Measurements from ENCODE around the gene PRPH.
"Not testable (repeated sequence)": the region's sequence is repeated elsewhere in the genome, so short reads cannot be mapped to it uniquely, and the experiment has no call there.

The PRPH gene

GRCh38 chr12:49264873-49265792, 29.8 kb upstream of the PRPH start, which contains the start of gene TUBA1C:
TSS of gene TUBA1C (plus strand) at chr12:49265082. CDS start at chr12:49265182, 100 bp downstream.
- peaks cover 30% of the 10 kb centered on the region for H3K4me1 Mint-ChIP-seq
- ATAC-seq (replicated peaks; ENCODE audit: extremely low read depth, poor library complexity, severe bottlenecking): peak; percentile 91
- peaks cover 25% of the 10 kb centered on the region for H3K36me3 Mint-ChIP-seq (ENCODE audit: insufficient read depth)
- peak; percentile 67 to 76 for DNase-seq (ENCODE audit: low spot score in 2 of 2)
- H3K4me3 Mint-ChIP-seq: peak within 1 kb of the TSS; percentile 85
- no peaks in the 10 kb centered on the region for H3K27me3 Mint-ChIP-seq
- no peaks in the 10 kb centered on the region for H3K9me3 Mint-ChIP-seq
- H3K27ac Mint-ChIP-seq (ENCODE audit: low read depth): peak within 1 kb of the TSS; percentile 92

- not testable (repeated sequence) for H3K27ac Mint-ChIP-seq (ENCODE audit: low read depth); DNase-seq (ENCODE audit: low spot score in 2 of 2); H3K9me3 Mint-ChIP-seq; H3K27me3 Mint-ChIP-seq; ATAC-seq (replicated peaks; ENCODE audit: extremely low read depth, poor library complexity, severe bottlenecking); H3K4me3 Mint-ChIP-seq
- Mint-ChIP-seq H3K36me3 (ENCODE audit: insufficient read depth) (peaks cover 34% of the 10 kb centered on the region), H3K4me1 (peaks cover 21% of the 10 kb centered on the region)
Observed at GRCh38 chr12:49269191-49269590, 25.8 kb upstream of the PRPH start.

DNA sequence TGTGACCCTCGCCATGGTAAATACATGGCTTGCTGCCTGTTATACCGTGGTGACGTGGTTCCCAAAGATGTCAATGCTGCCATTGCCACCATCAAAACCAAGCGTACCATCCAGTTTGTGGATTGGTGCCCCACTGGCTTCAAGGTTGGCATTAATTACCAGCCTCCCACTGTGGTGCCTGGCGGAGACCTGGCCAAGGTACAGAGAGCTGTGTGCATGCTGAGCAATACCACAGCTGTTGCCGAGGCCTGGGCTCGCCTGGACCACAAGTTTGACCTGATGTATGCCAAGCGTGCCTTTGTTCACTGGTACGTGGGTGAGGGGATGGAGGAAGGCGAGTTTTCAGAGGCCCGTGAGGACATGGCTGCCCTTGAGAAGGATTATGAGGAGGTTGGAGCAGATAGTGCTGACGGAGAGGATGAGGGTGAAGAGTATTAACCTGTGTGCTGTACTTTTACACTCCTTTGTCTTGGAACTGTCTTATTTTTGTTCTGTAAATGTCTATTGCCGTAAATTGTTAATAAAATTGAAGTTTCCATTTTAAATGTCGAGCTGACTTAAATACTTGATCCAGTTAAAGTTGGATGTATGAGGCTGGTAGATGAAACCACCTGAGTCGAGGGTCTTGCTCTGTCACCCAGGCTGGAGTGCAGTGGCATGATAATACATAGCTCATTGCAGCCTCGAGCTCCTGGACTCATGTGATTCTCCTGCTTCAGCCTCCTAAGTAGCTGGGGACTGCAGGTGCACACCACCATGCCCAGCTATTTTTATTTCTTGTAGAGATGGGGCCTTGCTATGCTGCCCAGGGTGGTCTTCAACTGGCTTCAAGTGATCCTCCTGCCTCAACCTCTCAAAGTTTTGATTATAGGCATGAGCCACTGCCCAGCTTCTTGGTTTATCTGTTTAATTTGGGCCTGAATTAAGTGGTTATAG, 21.9 kb upstream of the PRPH start:
- ATAC-seq (replicated peaks; ENCODE audit: extremely low read depth, poor library complexity, severe bottlenecking): no peak
- peaks cover 6% of the 10 kb centered on the region for H3K4me1 Mint-ChIP-seq
- H3K36me3 Mint-ChIP-seq (ENCODE audit: insufficient read depth): peaks cover 26% of the 10 kb centered on the region
- H3K27ac Mint-ChIP-seq (ENCODE audit: low read depth): no peak overlapping the region
- no peaks in the 10 kb centered on the region for H3K9me3 Mint-ChIP-seq
- H3K27me3 Mint-ChIP-seq: no peaks in the 10 kb centered on the region
- no peak for DNase-seq (ENCODE audit: low spot score in 2 of 2)
- H3K4me3 Mint-ChIP-seq: no peak overlapping the region

DNA sequence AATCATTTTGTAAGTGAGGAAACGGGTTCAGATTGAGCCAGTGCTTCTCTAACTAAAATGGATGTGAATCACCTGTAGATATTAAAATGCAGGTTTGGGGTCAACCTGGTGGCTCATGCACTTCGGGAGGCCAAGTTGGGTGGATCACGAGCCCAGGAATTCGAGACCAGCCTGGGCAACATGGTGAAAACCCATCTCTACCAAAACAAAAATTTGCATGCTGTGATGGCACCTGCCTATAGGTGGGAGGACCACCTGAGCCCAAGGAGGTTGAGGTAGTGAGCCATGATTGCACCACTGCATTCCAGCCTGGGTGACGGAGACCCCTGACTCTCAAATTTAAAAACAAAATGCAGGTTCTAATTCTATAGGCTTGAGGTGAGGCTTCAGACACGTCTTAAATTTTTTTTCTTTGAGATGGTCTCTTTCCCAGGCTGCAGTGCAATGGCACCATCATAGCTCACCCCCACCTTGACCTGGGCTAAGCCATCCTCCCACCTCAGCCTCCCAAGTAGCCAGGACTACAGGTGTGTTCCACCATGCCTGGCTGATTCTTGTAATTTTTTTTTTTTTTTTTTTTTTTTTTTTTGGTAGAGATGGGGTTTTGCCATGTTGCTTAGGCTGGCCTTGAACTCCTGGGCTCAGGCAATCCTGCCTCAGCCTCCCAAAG, 21.1 kb upstream of the PRPH start:
- peaks cover under 1% of the 10 kb centered on the region for H3K4me1 Mint-ChIP-seq
- no peak for ATAC-seq (replicated peaks; ENCODE audit: extremely low read depth, poor library complexity, severe bottlenecking)
- H3K4me3 Mint-ChIP-seq: no peak overlapping the region
- no peak for DNase-seq (ENCODE audit: low spot score in 2 of 2)
- H3K27ac Mint-ChIP-seq (ENCODE audit: low read depth): no peak overlapping the region
- no peaks in the 10 kb centered on the region for H3K9me3 Mint-ChIP-seq
- H3K27me3 Mint-ChIP-seq: peaks cover under 1% of the 10 kb centered on the region
- peaks cover 26% of the 10 kb centered on the region for H3K36me3 Mint-ChIP-seq (ENCODE audit: insufficient read depth)

- Mint-ChIP-seq H3K27ac (ENCODE audit: low read depth) (no peak overlapping the region), H3K9me3 (no peaks in the 10 kb centered on the region), H3K27me3 (peaks cover 7% of the 10 kb centered on the region), H3K4me3 (no peak overlapping the region), H3K4me1 (no peaks in the 10 kb centered on the region), H3K36me3 (ENCODE audit: insufficient read depth) (peaks cover 26% of the 10 kb centered on the region)
- ATAC-seq (replicated peaks; ENCODE audit: extremely low read depth, poor library complexity, severe bottlenecking): no peak
- no peak for DNase-seq (ENCODE audit: low spot score in 2 of 2)
Observed at GRCh38 chr12:49274396-49275069, 20.4 kb upstream of the PRPH start.

DNA sequence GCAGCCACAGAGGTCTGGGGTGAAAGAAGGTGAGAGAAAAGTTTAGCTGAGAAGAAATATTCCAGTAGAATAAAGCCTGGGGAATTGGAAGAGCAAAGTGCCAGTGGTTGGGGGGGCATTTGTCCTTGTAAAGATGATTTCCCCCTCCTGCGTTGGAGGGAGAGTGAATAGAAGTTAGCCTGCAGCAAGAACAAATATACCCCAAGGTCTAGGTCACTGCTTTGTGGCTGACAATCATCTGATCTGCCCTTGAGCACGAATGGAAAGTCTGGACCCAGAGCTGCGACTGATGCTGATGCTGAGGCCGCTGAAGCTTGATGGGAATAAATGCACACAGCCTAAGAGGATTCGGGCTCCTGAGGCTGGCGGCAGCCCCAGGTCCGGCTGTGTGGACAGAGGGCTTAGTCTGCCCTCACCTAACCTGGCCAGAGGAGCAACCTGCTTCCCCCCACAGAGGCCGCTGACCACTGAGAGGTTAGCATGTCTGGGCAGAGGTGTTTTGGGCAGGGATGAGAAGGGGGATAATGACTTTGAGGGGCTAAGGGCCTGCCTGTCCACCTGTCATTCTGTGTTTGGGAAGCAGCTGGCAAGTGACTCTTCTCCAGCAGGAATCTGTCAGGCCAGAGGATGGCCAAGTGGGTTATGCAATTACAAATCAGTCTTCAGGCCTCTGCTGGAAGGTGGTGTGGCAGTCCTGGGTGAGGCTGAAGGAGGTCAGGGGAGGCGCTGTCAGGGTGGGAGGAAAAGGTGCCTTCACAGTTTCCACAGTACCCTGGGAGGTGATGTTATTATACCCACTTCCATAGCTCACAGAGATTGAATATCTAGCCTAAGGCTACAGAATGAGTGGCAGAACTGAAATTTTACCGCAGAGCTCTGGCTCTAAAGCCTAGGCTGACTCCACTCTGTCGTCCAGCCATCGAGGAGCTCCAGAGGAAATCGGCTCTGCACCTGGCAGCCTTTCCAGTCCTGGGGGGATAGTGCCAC, 18.4 kb upstream of the PRPH start:
- Mint-ChIP-seq H3K27me3 (peaks cover 11% of the 10 kb centered on the region), H3K36me3 (ENCODE audit: insufficient read depth) (peaks cover 13% of the 10 kb centered on the region), H3K9me3 (no peaks in the 10 kb centered on the region), H3K4me1 (no peaks in the 10 kb centered on the region), H3K4me3 (no peak overlapping the region), H3K27ac (ENCODE audit: low read depth) (no peak overlapping the region)
- DNase-seq (ENCODE audit: low spot score in 2 of 2) (no peak), ATAC-seq (replicated peaks; ENCODE audit: extremely low read depth, poor library complexity, severe bottlenecking) (no peak)

GRCh38 chr12:49277466-49277865, 17.5 kb upstream of the PRPH start:
- no peaks in the 10 kb centered on the region for H3K9me3 Mint-ChIP-seq
- no peaks in the 10 kb centered on the region for H3K4me1 Mint-ChIP-seq
- H3K4me3 Mint-ChIP-seq: no peak overlapping the region
- peaks cover 8% of the 10 kb centered on the region for H3K36me3 Mint-ChIP-seq (ENCODE audit: insufficient read depth)
- ATAC-seq (replicated peaks; ENCODE audit: extremely low read depth, poor library complexity, severe bottlenecking) (no peak), DNase-seq (ENCODE audit: low spot score in 2 of 2) (no peak)
- no peak overlapping the region for H3K27ac Mint-ChIP-seq (ENCODE audit: low read depth)
- peaks cover 20% of the 10 kb centered on the region for H3K27me3 Mint-ChIP-seq

GRCh38 chr12:49279706-49280159, 15.2 kb upstream of the PRPH start:
- Mint-ChIP-seq H3K36me3 (ENCODE audit: insufficient read depth) (peaks cover 6% of the 10 kb centered on the region), H3K27ac (ENCODE audit: low read depth) (no peak overlapping the region), H3K4me1 (no peaks in the 10 kb centered on the region), H3K4me3 (no peak overlapping the region), H3K9me3 (no peaks in the 10 kb centered on the region), H3K27me3 (peaks cover 35% of the 10 kb centered on the region)
- no peak for ATAC-seq (replicated peaks; ENCODE audit: extremely low read depth, poor library complexity, severe bottlenecking)
- no peak for DNase-seq (ENCODE audit: low spot score in 2 of 2)

- not testable (repeated sequence) for DNase-seq (ENCODE audit: low spot score in 2 of 2); H3K4me3 Mint-ChIP-seq; H3K4me1 Mint-ChIP-seq; H3K27ac Mint-ChIP-seq (ENCODE audit: low read depth); H3K9me3 Mint-ChIP-seq; ATAC-seq (replicated peaks; ENCODE audit: extremely low read depth, poor library complexity, severe bottlenecking); H3K36me3 Mint-ChIP-seq (ENCODE audit: insufficient read depth)
- H3K27me3 Mint-ChIP-seq: peaks cover 40% of the 10 kb centered on the region
Observed at GRCh38 chr12:49280545-49280944, 14.4 kb upstream of the PRPH start.

GRCh38 chr12:49282302-49282701, 12.6 kb upstream of the PRPH start:
- DNase-seq (ENCODE audit: low spot score in 2 of 2): no peak
- Mint-ChIP-seq H3K4me3 (no peak overlapping the region), H3K36me3 (ENCODE audit: insufficient read depth) (peaks cover 3% of the 10 kb centered on the region), H3K27me3 (peaks cover 55% of the 10 kb centered on the region), H3K9me3 (no peaks in the 10 kb centered on the region), H3K27ac (ENCODE audit: low read depth) (no peak overlapping the region), H3K4me1 (no peaks in the 10 kb centered on the region)
- no peak for ATAC-seq (replicated peaks; ENCODE audit: extremely low read depth, poor library complexity, severe bottlenecking)
